Endothelial cell of umbilical vein (primary cell): ENCODE measurements around the gene PITPNM3. TPM values are rescaled to one million over a fixed set of nuclear protein-coding genes. Genes with fewer than 3 reads are reported as not detected.

ENCODE experiments used
- BruUV-seq: library from RNA; stranded (reverse); fragments of 400-500 nt; replicated peaks from 2 replicates; lab custom pipeline; 2021; lab: Mats Ljungman, UMichigan
- CTCF ChIA-PET: fragments of 300-600, 350-600 bp; sonication (Branson Sonifier 250); formaldehyde crosslinking; loops from one replicate; lab custom pipeline; 2021; ENCODE audit warnings: antibody characterized with exemption, inconsistent platforms; lab: Charles Lee
- POLR2A ChIA-PET: fragments of 300-600, 350-600 bp; sonication (Branson Sonifier 250); formaldehyde crosslinking; loops from one replicate; lab custom pipeline; 2021; ENCODE audit warnings: antibody characterized with exemption, inconsistent platforms; lab: Charles Lee
- DNase-seq: peaks from one replicate; pipeline ENCODE4 v3.0.0-alpha.2; 2011; ENCODE audit warnings: low read depth, low spot score
- FAIRE-seq: peaks from 2 replicates; lab custom pipeline; 2011; peaks lifted over from hg19 to GRCh38; lab: Jason Lieb, UNC
- H2AFZ ChIP-seq: 2 replicates; pipeline ENCODE4 v1.6.0; 2012; ENCODE audit warnings: low read depth, low read length, control low read depth, inconsistent platforms
- H3K27ac ChIP-seq: 2 replicates; pipeline ENCODE4 v1.5.1; 2011; ENCODE audit warnings: low read depth, mild to moderate bottlenecking, control low read depth, low read length, moderate library complexity; ENCODE audit not compliant: insufficient read depth
- H3K27me3 ChIP-seq, 2 experiments: 2 replicates each; pipeline versions ENCODE4 v1.6.0 to v1.6.1; 2011; ENCODE audit warnings: low read length in 2 of 2, mixed read lengths in 1 of 2; ENCODE audit not compliant: control insufficient read depth in 2 of 2, insufficient read depth in 2 of 2
- H3K36me3 ChIP-seq, 2 experiments: 2 replicates in 1 of 2; 3 replicates in 1 of 2; pipeline ENCODE4 v1.5.1; 2011; ENCODE audit warnings: low read length in 2 of 2, mild to moderate bottlenecking in 1 of 2, moderate library complexity in 1 of 2; ENCODE audit not compliant: control insufficient read depth in 2 of 2, insufficient read depth in 2 of 2; ENCODE audit errors: extremely low read depth in 1 of 2
- H3K4me1 ChIP-seq: 3 replicates; pipeline ENCODE4 v1.5.1; 2011; ENCODE audit warnings: mild to moderate bottlenecking, low read length; ENCODE audit not compliant: control insufficient read depth, insufficient read depth; ENCODE audit errors: extremely low read depth
- H3K4me2 ChIP-seq: 2 replicates; pipeline ENCODE4 v1.6.1; 2011; ENCODE audit warnings: low read length, control low read depth, mixed read lengths; ENCODE audit not compliant: insufficient read depth
- H3K4me3 ChIP-seq, 3 experiments: fragments of 200-600 bp in 1 of 3; sonication (generic), shearing (Covaris generic) in 1 of 3; replicated peaks in 1 of 3; 2 replicates each; pipeline ENCODE4 v1.5.1; 2011 to 2016; ENCODE audit warnings: control low read depth in 3 of 3, low read length in 3 of 3, mild to moderate bottlenecking in 2 of 3, inconsistent platforms in 1 of 3, low read depth in 1 of 3, moderate library complexity in 1 of 3; ENCODE audit not compliant: insufficient read depth in 1 of 3
- H3K79me2 ChIP-seq: 2 replicates; pipeline ENCODE4 v1.6.0; 2012; ENCODE audit warnings: low read length, inconsistent platforms; ENCODE audit not compliant: control insufficient read depth, insufficient read depth
- H3K9ac ChIP-seq: replicated peaks from 2 replicates; pipeline ENCODE3; 2011; ENCODE audit warnings: low read length, control low read depth; ENCODE audit not compliant: insufficient read depth; ENCODE audit errors: extremely low read depth
- H3K9me1 ChIP-seq: replicated peaks from 3 replicates; pipeline ENCODE4 v1.6.0; 2011; ENCODE audit warnings: mild to moderate bottlenecking, low read length; ENCODE audit not compliant: control insufficient read depth, insufficient read depth; ENCODE audit errors: extremely low read depth
- H3K9me3 ChIP-seq: replicated peaks from 2 replicates; pipeline ENCODE4 v1.5.1; 2012; ENCODE audit warnings: low read length, inconsistent platforms; ENCODE audit not compliant: control insufficient read depth, insufficient read depth
- H4K20me1 ChIP-seq: replicated peaks from 2 replicates; pipeline ENCODE3; 2011; ENCODE audit warnings: mild to moderate bottlenecking, low read length; ENCODE audit not compliant: control insufficient read depth, insufficient read depth; ENCODE audit errors: extremely low read depth
- EZH2 ChIP-seq: IDR thresholded peaks from 2 replicates; pipeline ENCODE4 v1.6.1; 2012; ENCODE audit warnings: borderline replicate concordance, low read depth, mild to moderate bottlenecking, moderate library complexity, low read length, inconsistent platforms; ENCODE audit not compliant: severe bottlenecking
- FOS ChIP-seq: IDR thresholded peaks from 2 replicates; pipeline ENCODE4 v1.6.1; 2011; ENCODE audit warnings: mild to moderate bottlenecking, low read length, moderate library complexity, borderline replicate concordance; ENCODE audit not compliant: insufficient read depth
- GATA2 ChIP-seq: IDR thresholded peaks from 2 replicates; pipeline ENCODE4 v1.7.0; 2011; ENCODE audit warnings: low read depth, mild to moderate bottlenecking, moderate library complexity, mixed read lengths, low read length; ENCODE audit not compliant: insufficient read length, insufficient read depth
- JUN ChIP-seq: IDR thresholded peaks from 2 replicates; pipeline ENCODE4 v1.6.1; 2011; ENCODE audit warnings: borderline replicate concordance, low read depth; ENCODE audit not compliant: insufficient read length, insufficient read depth
- MYC ChIP-seq: IDR thresholded peaks from one replicate; pipeline ENCODE4 v1.6.1; 2011; ENCODE audit warnings: mild to moderate bottlenecking, low read depth, low read length
- POLR2A ChIP-seq: IDR thresholded peaks from 2 replicates; pipeline ENCODE4 v1.6.1; 2012; ENCODE audit warnings: low read depth, mild to moderate bottlenecking, control low read depth, low read length
- POLR2AphosphoS5 ChIP-seq: IDR thresholded peaks from 2 replicates; pipeline ENCODE4 v1.6.1; 2012; ENCODE audit warnings: low read depth, mild to moderate bottlenecking, control low read depth, low read length, moderate library complexity; ENCODE audit not compliant: insufficient read depth
- dilution Hi-C: fragments of 300-500 bp; cut with MboI; formaldehyde crosslinking; loops from one replicate; pipeline ENCODE4 v1.15.0; 2019; ENCODE audit warnings: low sequenced_read_pairs; ENCODE audit not compliant: extremely low pct_ligation_motif_present
- intact Hi-C: fragments of 100-400 bp; cut with micrococcal nuclease; formaldehyde crosslinking; loops from one replicate; pipeline ENCODE4 v1.10.0; 2022
- polyA plus RNA-seq, 4 experiments: library from polyadenylated mRNA; depleted of rRNA in 3 of 4; stranded (reverse) in 3 of 4; unstranded in 1 of 4; fragments of >200 nt; gene quantifications; 2 replicates each; pipeline versions ENCODE4 v1.2.1 to v1.2.3, GENCODE V29; 2011 to 2012; ENCODE audit warnings: missing spikeins in 1 of 4
- total RNA-seq: library from RNA; stranded (reverse); gene quantifications from 2 replicates; pipeline ENCODE4 v1.2.3, GENCODE V29; 2021
- TF ChIP-seq, protein P1 (sequence below): IDR thresholded peaks from 2 replicates; pipeline ENCODE4 v1.6.1; 2011; ENCODE audit not compliant: insufficient read depth, insufficient read length
- TF ChIP-seq, protein P2 (sequence below), 2 donors: IDR thresholded peaks; 1 replicate in 1 of 2; 2 replicates in 1 of 2; pipeline ENCODE4 v1.5.1; 2011; ENCODE audit warnings: low read length in 2 of 2, mild to moderate bottlenecking in 2 of 2, moderate library complexity in 2 of 2, control low read depth in 1 of 2, inconsistent platforms in 1 of 2, low read depth in 1 of 2; ENCODE audit not compliant: insufficient read depth in 1 of 2; ENCODE audit errors: extremely low read depth in 1 of 2

The PITPNM3 gene
- total and polyA plus RNA-seq, 2 donors (not counting 3 experiments of a cell fraction or from before 2014, with no cell fraction given), result 1.0 to 1.9 TPM

- Histone ChIP-seq H2AFZ (no peak overlapping the region), H3K4me1 (no peaks in the 10 kb centered on the region), H3K9ac (no peak overlapping the region), H3K27ac (no peak overlapping the region), H3K36me3 (no peaks in the 10 kb centered on the region), H3K4me3 (no peak overlapping the region), H3K79me2 (no peaks in the 10 kb centered on the region), H3K9me1 (no peaks in the 10 kb centered on the region), H3K27me3 (no peaks in the 10 kb centered on the region), H4K20me1 (no peaks in the 10 kb centered on the region), H3K4me2 (no peak overlapping the region), H3K9me3 (no peaks in the 10 kb centered on the region)
- ChIA-PET CTCF (no interaction called here), POLR2A (no interaction called here)
- TF ChIP-seq POLR2A, result no peak
- TF ChIP-seq MYC, result no peak
- TF ChIP-seq, protein P1, sequence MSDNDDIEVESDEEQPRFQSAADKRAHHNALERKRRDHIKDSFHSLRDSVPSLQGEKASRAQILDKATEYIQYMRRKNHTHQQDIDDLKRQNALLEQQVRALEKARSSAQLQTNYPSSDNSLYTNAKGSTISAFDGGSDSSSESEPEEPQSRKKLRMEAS, result no peak
- TF ChIP-seq POLR2AphosphoS5, result no peak
- no peak for TF ChIP-seq EZH2
- no peak for TF ChIP-seq GATA2
- TF ChIP-seq FOS, result no peak
- no peak for TF ChIP-seq JUN
- TF ChIP-seq, protein P2, sequence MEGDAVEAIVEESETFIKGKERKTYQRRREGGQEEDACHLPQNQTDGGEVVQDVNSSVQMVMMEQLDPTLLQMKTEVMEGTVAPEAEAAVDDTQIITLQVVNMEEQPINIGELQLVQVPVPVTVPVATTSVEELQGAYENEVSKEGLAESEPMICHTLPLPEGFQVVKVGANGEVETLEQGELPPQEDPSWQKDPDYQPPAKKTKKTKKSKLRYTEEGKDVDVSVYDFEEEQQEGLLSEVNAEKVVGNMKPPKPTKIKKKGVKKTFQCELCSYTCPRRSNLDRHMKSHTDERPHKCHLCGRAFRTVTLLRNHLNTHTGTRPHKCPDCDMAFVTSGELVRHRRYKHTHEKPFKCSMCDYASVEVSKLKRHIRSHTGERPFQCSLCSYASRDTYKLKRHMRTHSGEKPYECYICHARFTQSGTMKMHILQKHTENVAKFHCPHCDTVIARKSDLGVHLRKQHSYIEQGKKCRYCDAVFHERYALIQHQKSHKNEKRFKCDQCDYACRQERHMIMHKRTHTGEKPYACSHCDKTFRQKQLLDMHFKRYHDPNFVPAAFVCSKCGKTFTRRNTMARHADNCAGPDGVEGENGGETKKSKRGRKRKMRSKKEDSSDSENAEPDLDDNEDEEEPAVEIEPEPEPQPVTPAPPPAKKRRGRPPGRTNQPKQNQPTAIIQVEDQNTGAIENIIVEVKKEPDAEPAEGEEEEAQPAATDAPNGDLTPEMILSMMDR (IDR thresholded peaks at IDR 0.05; ENCODE audit: extremely low read depth in 1 of 2, insufficient read depth in 1 of 2, low read depth in 1 of 2, low read length in 2 of 2), result no peak
- no peak for DNase-seq
- no TSS peak for BruUV-seq
- FAIRE-seq, result no peak
- intact Hi-C loops, result no loop called here
- dilution Hi-C loops, result no loop called here
Observed at GRCh38 chr17:6498356-6498755, 58.0 kb downstream of the PITPNM3 start.
